ENCODE measurements around the gene FAM107A.

The FAM107A gene

GRCh38 chr3:58622436-58622835, 45.2 kb upstream of the FAM107A start:
- no peak for DNase-seq (ENCODE audit: low read depth)
- no peak overlapping the region for H3K4me3 ChIP-seq (ENCODE audit: low read depth, low read length)
- TF ChIP-seq MAX (IDR thresholded peaks at IDR 0.05; ENCODE audit: low read depth, low read length) = no peak
- TF ChIP-seq CTCF (IDR thresholded peaks at IDR 0.05; ENCODE audit: low read depth, low read length) = no peak
- TF ChIP-seq MYC (IDR thresholded peaks at IDR 0.05; ENCODE audit: low read depth, low read length) = no peak
- TF ChIP-seq POLR2A (IDR thresholded peaks at IDR 0.05; ENCODE audit: extremely low read depth, insufficient read length) = no peak

- TF ChIP-seq MYC (IDR thresholded peaks at IDR 0.05; ENCODE audit: low read depth, low read length) = no peak
- no peak for TF ChIP-seq CTCF (IDR thresholded peaks at IDR 0.05; ENCODE audit: low read depth, low read length)
- no peak for TF ChIP-seq MAX (IDR thresholded peaks at IDR 0.05; ENCODE audit: low read depth, low read length)
- TF ChIP-seq POLR2A (IDR thresholded peaks at IDR 0.05; ENCODE audit: extremely low read depth, insufficient read length) = no peak
- no peak for DNase-seq (ENCODE audit: low read depth)
- no peak overlapping the region for H3K4me3 ChIP-seq (ENCODE audit: low read depth, low read length)
Observed at GRCh38 chr3:58621086-58621830, 44.1 kb upstream of the FAM107A start.

- no peak for DNase-seq (ENCODE audit: low read depth)
- H3K4me3 ChIP-seq (ENCODE audit: low read depth, low read length) = no peak overlapping the region
- TF ChIP-seq MYC (IDR thresholded peaks at IDR 0.05; ENCODE audit: low read depth, low read length) = no peak
- TF ChIP-seq POLR2A (IDR thresholded peaks at IDR 0.05; ENCODE audit: extremely low read depth, insufficient read length) = no peak
- no peak for TF ChIP-seq MAX (IDR thresholded peaks at IDR 0.05; ENCODE audit: low read depth, low read length)
- TF ChIP-seq CTCF (IDR thresholded peaks at IDR 0.05; ENCODE audit: low read depth, low read length) = no peak
Observed at GRCh38 chr3:58620421-58620820, 43.2 kb upstream of the FAM107A start.

GRCh38 chr3:58617338-58617761, 40.2 kb upstream of the FAM107A start:
- no peak for DNase-seq (ENCODE audit: low read depth)
- TF ChIP-seq MYC (IDR thresholded peaks at IDR 0.05; ENCODE audit: low read depth, low read length) (no peak), CTCF (IDR thresholded peaks at IDR 0.05; ENCODE audit: low read depth, low read length) (no peak), POLR2A (IDR thresholded peaks at IDR 0.05; ENCODE audit: extremely low read depth, insufficient read length) (no peak)
- no peak overlapping the region for H3K4me3 ChIP-seq (ENCODE audit: low read depth, low read length)

- H3K4me3 ChIP-seq (ENCODE audit: low read depth, low read length) = no peak overlapping the region
- no peak for TF ChIP-seq MYC (IDR thresholded peaks at IDR 0.05; ENCODE audit: low read depth, low read length)
- no peak for TF ChIP-seq MAX (IDR thresholded peaks at IDR 0.05; ENCODE audit: low read depth, low read length)
- no peak for TF ChIP-seq CTCF (IDR thresholded peaks at IDR 0.05; ENCODE audit: low read depth, low read length)
- no peak for TF ChIP-seq POLR2A (IDR thresholded peaks at IDR 0.05; ENCODE audit: extremely low read depth, insufficient read length)
- DNase-seq (ENCODE audit: low read depth) = no peak
Observed at GRCh38 chr3:58613236-58614132, 36.3 kb upstream of the FAM107A start.

Measured in NB4 (cell line).